DOHH2 (cell line): ENCODE results near the gene CDK14.

Source experiments
- H3F3A ChIP-seq: fragments of 200-600 bp; sonication (generic), shearing (Covaris generic); 2 replicates; pipeline ENCODE4 v1.6.0; 2016; ENCODE audit warnings: antibody characterized with exemption, mild to moderate bottlenecking; ENCODE audit not compliant: control insufficient read depth, insufficient read depth
- H3K27ac ChIP-seq: fragments of 200-600 bp; sonication (generic); 2 replicates; pipeline ENCODE4 v1.5.1; 2014; ENCODE audit warnings: low read depth, mild to moderate bottlenecking, low read length, moderate library complexity
- H3K27me3 ChIP-seq: fragments of 200-600 bp; sonication (generic); 2 replicates; pipeline ENCODE4 v1.6.1; 2014; ENCODE audit warnings: mild to moderate bottlenecking, low read length, mixed read lengths; ENCODE audit not compliant: control insufficient read depth
- H3K36me3 ChIP-seq: fragments of 200-600 bp; sonication (generic); 2 replicates; pipeline ENCODE4 v1.6.1; 2014; ENCODE audit warnings: mild to moderate bottlenecking, low read length, moderate library complexity, mixed read lengths; ENCODE audit not compliant: control insufficient read depth
- H3K4me1 ChIP-seq: fragments of 200-600 bp; sonication (generic); 2 replicates; pipeline ENCODE4 v1.6.1; 2014; ENCODE audit warnings: mild to moderate bottlenecking, low read length, mixed read lengths; ENCODE audit not compliant: control insufficient read depth
- H3K4me2 ChIP-seq: fragments of 200-600 bp; sonication (generic); 2 replicates; pipeline ENCODE4 v1.6.0; 2014; ENCODE audit warnings: mild to moderate bottlenecking, low read length, moderate library complexity
- H3K4me3 ChIP-seq: fragments of 200-600 bp; sonication (generic); 2 replicates; pipeline ENCODE4 v1.5.1; 2014; ENCODE audit warnings: mild to moderate bottlenecking, low read length, mixed read lengths
- H3K79me2 ChIP-seq: fragments of 200-600 bp; sonication (generic); 2 replicates; pipeline ENCODE4 v1.6.1; 2014; ENCODE audit warnings: mild to moderate bottlenecking, low read length, mixed read lengths; ENCODE audit not compliant: control insufficient read depth
- H3K9me2 ChIP-seq: fragments of 200-600 bp; sonication (generic); replicated peaks from 2 replicates; pipeline ENCODE4 v1.6.1; 2014; ENCODE audit warnings: mild to moderate bottlenecking, low read length, mixed read lengths; ENCODE audit not compliant: control insufficient read depth
- H3K9me3 ChIP-seq: fragments of 200-600 bp; sonication (generic); 2 replicates; pipeline ENCODE4 v1.6.1; 2014; ENCODE audit warnings: antibody characterized with exemption, low read length, mixed read lengths; ENCODE audit not compliant: control insufficient read depth, insufficient read depth
- H4K20me1 ChIP-seq: fragments of 200-600 bp; sonication (generic); 2 replicates; pipeline ENCODE4 v1.6.0; 2014; ENCODE audit warnings: low read depth, mild to moderate bottlenecking, antibody characterized with exemption, low read length, moderate library complexity; ENCODE audit not compliant: control insufficient read depth, insufficient read depth
- EZH2phosphoT487 ChIP-seq: fragments of 200-600 bp; sonication (generic); IDR thresholded peaks from 2 replicates; pipeline ENCODE4 v1.6.1; 2017; ENCODE audit warnings: borderline replicate concordance, mild to moderate bottlenecking, antibody characterized with exemption, low read length, moderate library complexity, mixed read lengths
- TF ChIP-seq, protein P1 (sequence below): fragments of 200-600 bp; sonication (generic); IDR thresholded peaks from one replicate; pipeline ENCODE4 v1.5.1; 2014; ENCODE audit warnings: antibody characterized with exemption, mild to moderate bottlenecking, low read depth, low read length; ENCODE audit not compliant: poor library complexity, severe bottlenecking

Gene CDK14

DNA sequence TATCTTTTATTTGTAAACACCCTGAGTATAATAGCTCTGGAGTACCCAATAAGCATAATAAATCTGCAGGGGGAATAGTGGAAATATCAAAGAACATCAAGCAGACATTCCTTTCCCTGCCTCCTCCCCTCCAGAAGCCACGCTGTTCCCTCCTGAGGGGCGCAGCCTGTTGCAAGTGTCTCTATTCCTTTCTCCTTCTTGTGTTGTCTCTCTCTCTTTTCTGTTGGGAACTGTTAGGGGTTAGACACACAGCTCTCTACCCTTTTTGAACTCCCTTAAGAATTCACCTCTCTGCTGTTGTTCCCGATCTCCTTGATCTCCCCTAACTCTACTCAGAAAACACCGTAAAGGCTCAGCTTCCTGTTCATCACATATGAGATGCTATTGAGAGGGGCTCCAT is 490.1 kb downstream of the CDK14 start:
- Histone ChIP-seq H3K36me3 (peaks cover 18% of the 10 kb centered on the region), H3K4me1 (peaks cover 16% of the 10 kb centered on the region), H3K27me3 (no peaks in the 10 kb centered on the region), H3K9me2 (no peaks in the 10 kb centered on the region), H4K20me1 (0 out of 2 replicates have a peak, but pooled peaks cover 3% of the 10 kb centered on the region), H3K9me3 (no peaks in the 10 kb centered on the region), H3K4me2 (no peak overlapping the region), H3K27ac (no peak overlapping the region), H3K4me3 (no peak overlapping the region), H3F3A (peaks cover 8% of the 10 kb centered on the region; the same call in 1 of the 2 replicates), H3K79me2 (no peaks in the 10 kb centered on the region)
- no peak for TF ChIP-seq EZH2phosphoT487
- TF ChIP-seq, protein P1, sequence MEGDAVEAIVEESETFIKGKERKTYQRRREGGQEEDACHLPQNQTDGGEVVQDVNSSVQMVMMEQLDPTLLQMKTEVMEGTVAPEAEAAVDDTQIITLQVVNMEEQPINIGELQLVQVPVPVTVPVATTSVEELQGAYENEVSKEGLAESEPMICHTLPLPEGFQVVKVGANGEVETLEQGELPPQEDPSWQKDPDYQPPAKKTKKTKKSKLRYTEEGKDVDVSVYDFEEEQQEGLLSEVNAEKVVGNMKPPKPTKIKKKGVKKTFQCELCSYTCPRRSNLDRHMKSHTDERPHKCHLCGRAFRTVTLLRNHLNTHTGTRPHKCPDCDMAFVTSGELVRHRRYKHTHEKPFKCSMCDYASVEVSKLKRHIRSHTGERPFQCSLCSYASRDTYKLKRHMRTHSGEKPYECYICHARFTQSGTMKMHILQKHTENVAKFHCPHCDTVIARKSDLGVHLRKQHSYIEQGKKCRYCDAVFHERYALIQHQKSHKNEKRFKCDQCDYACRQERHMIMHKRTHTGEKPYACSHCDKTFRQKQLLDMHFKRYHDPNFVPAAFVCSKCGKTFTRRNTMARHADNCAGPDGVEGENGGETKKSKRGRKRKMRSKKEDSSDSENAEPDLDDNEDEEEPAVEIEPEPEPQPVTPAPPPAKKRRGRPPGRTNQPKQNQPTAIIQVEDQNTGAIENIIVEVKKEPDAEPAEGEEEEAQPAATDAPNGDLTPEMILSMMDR = no peak

DNA sequence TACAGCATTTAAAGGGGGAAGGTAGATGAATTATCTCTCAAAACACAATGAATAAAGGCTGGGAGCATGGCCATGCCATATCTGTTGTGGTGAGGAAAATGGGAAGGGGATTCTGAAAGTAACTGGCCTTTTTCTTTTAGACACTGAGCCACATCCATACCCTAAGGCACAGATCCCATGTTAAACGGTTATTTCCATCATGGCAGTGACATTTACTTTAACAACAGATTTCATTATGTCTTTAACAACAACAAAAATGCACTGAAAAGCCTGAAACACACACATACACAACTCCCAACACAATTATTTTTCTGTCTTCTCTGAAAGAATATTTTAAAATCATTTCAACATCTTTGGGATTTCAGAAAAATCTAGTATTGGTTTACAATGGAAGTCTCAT is 492.0 kb downstream of the CDK14 start:
- no peak overlapping the region for H3K4me2 ChIP-seq

DNA sequence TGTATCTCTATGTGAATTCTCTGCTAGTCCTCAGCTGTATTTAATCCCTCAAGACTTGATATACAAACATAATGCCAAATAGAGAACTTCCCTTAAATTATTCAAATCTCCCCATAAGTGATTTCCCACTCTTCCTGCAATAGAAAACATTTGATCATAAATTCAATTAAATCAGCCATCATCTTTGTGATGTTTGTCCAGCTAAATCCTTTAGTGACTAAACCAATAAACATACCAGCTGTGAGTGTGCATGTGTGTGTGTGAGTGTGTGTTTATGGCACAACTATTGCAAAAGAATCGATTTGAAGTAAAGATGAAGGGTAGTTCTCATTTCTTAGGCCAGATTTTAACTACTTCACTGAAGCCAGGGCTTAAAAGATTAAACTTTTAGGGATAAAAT is 492.6 kb downstream of the CDK14 start:
- Histone ChIP-seq H3K79me2 (no peaks in the 10 kb centered on the region), H3K27me3 (no peaks in the 10 kb centered on the region), H3K4me2 (no peak overlapping the region)

More for the DNA sequence above, 492.0 kb downstream of the CDK14 start:
- H3K4me3 ChIP-seq = no peak overlapping the region
- H3K9me2 ChIP-seq = no peaks in the 10 kb centered on the region; the same call in 1 of the 2 replicates
- H3K36me3 ChIP-seq = peaks cover 22% of the 10 kb centered on the region
- H3K9me3 ChIP-seq = no peaks in the 10 kb centered on the region
- TF ChIP-seq EZH2phosphoT487 = no peak
- TF ChIP-seq, protein P1 = no peak
- peaks cover 16% of the 10 kb centered on the region for H3K4me1 ChIP-seq
- H3F3A ChIP-seq = 0 out of 2 replicates have a peak, but pooled peaks cover 8% of the 10 kb centered on the region
- H3K79me2 ChIP-seq = no peaks in the 10 kb centered on the region
- no peaks in the 10 kb centered on the region for H3K27me3 ChIP-seq
- H4K20me1 ChIP-seq = 0 out of 2 replicates have a peak, but pooled peaks cover 3% of the 10 kb centered on the region
- H3K27ac ChIP-seq = no peak overlapping the region

More for the DNA sequence above, 492.6 kb downstream of the CDK14 start:
- no peaks in the 10 kb centered on the region for H3K9me3 ChIP-seq
- peaks cover 16% of the 10 kb centered on the region for H3K4me1 ChIP-seq
- H4K20me1 ChIP-seq = 0 out of 2 replicates have a peak, but pooled peaks cover 3% of the 10 kb centered on the region
- no peak overlapping the region for H3K4me3 ChIP-seq
- H3K27ac ChIP-seq = no peak overlapping the region
- 0 out of 2 replicates have a peak, but pooled peaks cover 8% of the 10 kb centered on the region for H3F3A ChIP-seq
- no peaks in the 10 kb centered on the region; the same call in 1 of the 2 replicates for H3K9me2 ChIP-seq
- no peak for TF ChIP-seq EZH2phosphoT487
- TF ChIP-seq, protein P1 = no peak
- H3K36me3 ChIP-seq = peaks cover 22% of the 10 kb centered on the region
